Activated CD4-positive, alpha-beta T cell treated with anti-CD3 and anti-CD28 coated beads, Interleukin-2, Interleukin-4, amounts not matched to agents 100 ng/mL and 50 ng/mL, durations not matched to agents 16 hours and 8 hours (primary cell): ENCODE measurements around the gene USP6NL.
"Not testable (repeated sequence)": the region's sequence is repeated elsewhere in the genome, so short reads cannot be mapped to it uniquely, and the experiment has no call there.

Experiments used
- DNase-seq: peaks from one replicate; pipeline ENCODE4 v3.0.0-alpha.2; 2020; ENCODE audit warnings: low spot score

The USP6NL gene

GRCh38 chr10:11611248-11612020 is at the start of gene USP6NL:
Gene USP6NL, minus strand, starts transcription at chr10:11611650. Its CDS starts 14,016 bp downstream, at chr10:11597634.
- DNase-seq = peak; percentile 53

GRCh38 chr10:11658801-11659368 is 47.4 kb upstream of the USP6NL start:
- no peak for DNase-seq

- DNase-seq = no peak
Measured at GRCh38 chr10:11655836-11656235, 44.4 kb upstream of the USP6NL start.

GRCh38 chr10:11654659-11655058 is 43.2 kb upstream of the USP6NL start:
- no peak for DNase-seq

- no peak for DNase-seq
Measured at GRCh38 chr10:11653758-11654471, 42.5 kb upstream of the USP6NL start.

- no peak for DNase-seq
Measured at GRCh38 chr10:11647676-11648075, 36.2 kb upstream of the USP6NL start.

- no peak for DNase-seq
Measured at GRCh38 chr10:11646450-11646849, 35.0 kb upstream of the USP6NL start.

GRCh38 chr10:11643039-11643438 is 31.6 kb upstream of the USP6NL start:
- no peak for DNase-seq

- no peak for DNase-seq
Measured at GRCh38 chr10:11642566-11642965, 31.1 kb upstream of the USP6NL start.

- DNase-seq = no peak
Measured at GRCh38 chr10:11639849-11640764, 28.7 kb upstream of the USP6NL start.

GRCh38 chr10:11639362-11639761 is 27.9 kb upstream of the USP6NL start:
- no peak for DNase-seq

- DNase-seq = no peak
Measured at GRCh38 chr10:11638055-11638698, 26.7 kb upstream of the USP6NL start.

- no peak for DNase-seq
Measured at GRCh38 chr10:11636697-11637303, 25.4 kb upstream of the USP6NL start.

GRCh38 chr10:11631890-11632587 is 20.6 kb upstream of the USP6NL start:
- DNase-seq = peak; percentile 83

GRCh38 chr10:11631291-11631690 is 19.8 kb upstream of the USP6NL start:
- DNase-seq = no peak

- no peak for DNase-seq
Measured at GRCh38 chr10:11629731-11630130, 18.3 kb upstream of the USP6NL start.

GRCh38 chr10:11627941-11628340 is 16.5 kb upstream of the USP6NL start:
- DNase-seq = not testable (repeated sequence)

GRCh38 chr10:11626071-11626470 is 14.6 kb upstream of the USP6NL start:
- DNase-seq = no peak

GRCh38 chr10:11625019-11625735 is 13.7 kb upstream of the USP6NL start:
- no peak for DNase-seq

- DNase-seq = no peak
Measured at GRCh38 chr10:11617233-11617632, 5.8 kb upstream of the USP6NL start.
